Measurements from ENCODE around the gene ARHGAP5. TPM values are rescaled to one million over a fixed set of nuclear protein-coding genes. Genes with fewer than 3 reads are reported as not detected.

Gene ARHGAP5
- total RNA-seq, 1 experiment from 2014 or later: 66.9 TPM

GRCh38 chr14:32137313-32137712 is 60.2 kb downstream of the ARHGAP5 start (continued):
- TF ChIP-seq ZBTB21 (CRISPR knock-in tag; IDR thresholded peaks at IDR 0.05; ENCODE audit: borderline replicate concordance) (no peak), ZNF423 (CRISPR knock-in tag; IDR thresholded peaks at IDR 0.05) (no peak)
- TF ChIP-seq, protein P1, sequence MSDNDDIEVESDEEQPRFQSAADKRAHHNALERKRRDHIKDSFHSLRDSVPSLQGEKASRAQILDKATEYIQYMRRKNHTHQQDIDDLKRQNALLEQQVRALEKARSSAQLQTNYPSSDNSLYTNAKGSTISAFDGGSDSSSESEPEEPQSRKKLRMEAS (CRISPR knock-in tag; IDR thresholded peaks at IDR 0.05): no peak

DNA sequence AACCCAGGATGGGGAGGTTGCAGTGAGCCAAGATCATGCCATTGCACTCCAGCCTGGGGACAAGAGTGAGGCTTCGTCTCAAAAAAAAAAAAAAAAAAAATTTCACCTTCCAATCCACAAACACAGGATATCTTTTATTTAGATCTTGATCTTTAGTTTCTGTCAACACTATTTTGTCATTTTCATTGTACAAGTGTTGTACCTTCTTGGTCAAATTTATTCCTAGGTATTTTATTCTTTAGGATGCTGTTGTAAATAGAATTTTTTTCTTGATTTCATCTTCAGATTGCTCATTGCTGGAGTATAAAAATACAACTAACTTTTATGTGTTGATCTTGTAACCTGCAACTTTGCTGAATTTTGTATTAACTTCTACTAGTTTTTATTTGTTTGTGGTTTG is 60.8 kb downstream of the ARHGAP5 start:
- peaks cover 41% of the 10 kb centered on the region for H3K36me3 Mint-ChIP-seq

GRCh38 chr14:32142341-32142740 is 65.2 kb downstream of the ARHGAP5 start:
- ChIA-PET POLR2A (no interaction called here), CTCF (no interaction called here)
- no peaks in the 10 kb centered on the region for H3K27me3 Mint-ChIP-seq (ENCODE audit: low read depth)
- H3K9me3 Mint-ChIP-seq: peaks cover 5% of the 10 kb centered on the region
- H3K4me1 Mint-ChIP-seq: peaks cover 12% of the 10 kb centered on the region
- TF ChIP-seq, protein P2, sequence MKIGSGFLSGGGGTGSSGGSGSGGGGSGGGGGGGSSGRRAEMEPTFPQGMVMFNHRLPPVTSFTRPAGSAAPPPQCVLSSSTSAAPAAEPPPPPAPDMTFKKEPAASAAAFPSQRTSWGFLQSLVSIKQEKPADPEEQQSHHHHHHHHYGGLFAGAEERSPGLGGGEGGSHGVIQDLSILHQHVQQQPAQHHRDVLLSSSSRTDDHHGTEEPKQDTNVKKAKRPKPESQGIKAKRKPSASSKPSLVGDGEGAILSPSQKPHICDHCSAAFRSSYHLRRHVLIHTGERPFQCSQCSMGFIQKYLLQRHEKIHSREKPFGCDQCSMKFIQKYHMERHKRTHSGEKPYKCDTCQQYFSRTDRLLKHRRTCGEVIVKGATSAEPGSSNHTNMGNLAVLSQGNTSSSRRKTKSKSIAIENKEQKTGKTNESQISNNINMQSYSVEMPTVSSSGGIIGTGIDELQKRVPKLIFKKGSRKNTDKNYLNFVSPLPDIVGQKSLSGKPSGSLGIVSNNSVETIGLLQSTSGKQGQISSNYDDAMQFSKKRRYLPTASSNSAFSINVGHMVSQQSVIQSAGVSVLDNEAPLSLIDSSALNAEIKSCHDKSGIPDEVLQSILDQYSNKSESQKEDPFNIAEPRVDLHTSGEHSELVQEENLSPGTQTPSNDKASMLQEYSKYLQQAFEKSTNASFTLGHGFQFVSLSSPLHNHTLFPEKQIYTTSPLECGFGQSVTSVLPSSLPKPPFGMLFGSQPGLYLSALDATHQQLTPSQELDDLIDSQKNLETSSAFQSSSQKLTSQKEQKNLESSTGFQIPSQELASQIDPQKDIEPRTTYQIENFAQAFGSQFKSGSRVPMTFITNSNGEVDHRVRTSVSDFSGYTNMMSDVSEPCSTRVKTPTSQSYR (CRISPR knock-in tag; IDR thresholded peaks at IDR 0.05): no peak
- TF ChIP-seq PRDM15 (CRISPR knock-in tag; IDR thresholded peaks at IDR 0.05) (no peak), IRF2 (CRISPR knock-in tag; IDR thresholded peaks at IDR 0.05; ENCODE audit: borderline replicate concordance, low read depth) (no peak), EMX1 (CRISPR knock-in tag; IDR thresholded peaks at IDR 0.05) (no peak), JAZF1 (CRISPR knock-in tag; IDR thresholded peaks at IDR 0.05) (no peak), FOXP1 (CRISPR knock-in tag; IDR thresholded peaks at IDR 0.05; ENCODE audit: borderline replicate concordance) (no peak), ZNF121 (CRISPR knock-in tag; IDR thresholded peaks at IDR 0.05) (no peak), CTCF (IDR thresholded peaks at IDR 0.05) (no peak), MXD4 (CRISPR knock-in tag; IDR thresholded peaks at IDR 0.05; ENCODE audit: borderline replicate concordance) (no peak), ESRRA (CRISPR knock-in tag; IDR thresholded peaks at IDR 0.05; ENCODE audit: borderline replicate concordance) (no peak), TCF7 (CRISPR knock-in tag; IDR thresholded peaks at IDR 0.05; ENCODE audit: low read depth) (no peak), ZNF416 (CRISPR knock-in tag; IDR thresholded peaks at IDR 0.05) (no peak)
- TF ChIP-seq, protein P3, sequence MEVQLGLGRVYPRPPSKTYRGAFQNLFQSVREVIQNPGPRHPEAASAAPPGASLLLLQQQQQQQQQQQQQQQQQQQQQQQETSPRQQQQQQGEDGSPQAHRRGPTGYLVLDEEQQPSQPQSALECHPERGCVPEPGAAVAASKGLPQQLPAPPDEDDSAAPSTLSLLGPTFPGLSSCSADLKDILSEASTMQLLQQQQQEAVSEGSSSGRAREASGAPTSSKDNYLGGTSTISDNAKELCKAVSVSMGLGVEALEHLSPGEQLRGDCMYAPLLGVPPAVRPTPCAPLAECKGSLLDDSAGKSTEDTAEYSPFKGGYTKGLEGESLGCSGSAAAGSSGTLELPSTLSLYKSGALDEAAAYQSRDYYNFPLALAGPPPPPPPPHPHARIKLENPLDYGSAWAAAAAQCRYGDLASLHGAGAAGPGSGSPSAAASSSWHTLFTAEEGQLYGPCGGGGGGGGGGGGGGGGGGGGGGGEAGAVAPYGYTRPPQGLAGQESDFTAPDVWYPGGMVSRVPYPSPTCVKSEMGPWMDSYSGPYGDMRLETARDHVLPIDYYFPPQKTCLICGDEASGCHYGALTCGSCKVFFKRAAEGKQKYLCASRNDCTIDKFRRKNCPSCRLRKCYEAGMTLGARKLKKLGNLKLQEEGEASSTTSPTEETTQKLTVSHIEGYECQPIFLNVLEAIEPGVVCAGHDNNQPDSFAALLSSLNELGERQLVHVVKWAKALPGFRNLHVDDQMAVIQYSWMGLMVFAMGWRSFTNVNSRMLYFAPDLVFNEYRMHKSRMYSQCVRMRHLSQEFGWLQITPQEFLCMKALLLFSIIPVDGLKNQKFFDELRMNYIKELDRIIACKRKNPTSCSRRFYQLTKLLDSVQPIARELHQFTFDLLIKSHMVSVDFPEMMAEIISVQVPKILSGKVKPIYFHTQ (CRISPR knock-in tag; IDR thresholded peaks at IDR 0.05): no peak
- TF ChIP-seq, protein P4, sequence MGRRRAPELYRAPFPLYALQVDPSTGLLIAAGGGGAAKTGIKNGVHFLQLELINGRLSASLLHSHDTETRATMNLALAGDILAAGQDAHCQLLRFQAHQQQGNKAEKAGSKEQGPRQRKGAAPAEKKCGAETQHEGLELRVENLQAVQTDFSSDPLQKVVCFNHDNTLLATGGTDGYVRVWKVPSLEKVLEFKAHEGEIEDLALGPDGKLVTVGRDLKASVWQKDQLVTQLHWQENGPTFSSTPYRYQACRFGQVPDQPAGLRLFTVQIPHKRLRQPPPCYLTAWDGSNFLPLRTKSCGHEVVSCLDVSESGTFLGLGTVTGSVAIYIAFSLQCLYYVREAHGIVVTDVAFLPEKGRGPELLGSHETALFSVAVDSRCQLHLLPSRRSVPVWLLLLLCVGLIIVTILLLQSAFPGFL (CRISPR knock-in tag; IDR thresholded peaks at IDR 0.05; ENCODE audit: borderline replicate concordance): no peak
- DNase-seq (ENCODE audit: low spot score): no peak
- no peak overlapping the region for H3K4me3 Mint-ChIP-seq
- H3K36me3 Mint-ChIP-seq: peaks cover 24% of the 10 kb centered on the region
- peak overlapping the region; percentile 77 for H3K27ac Mint-ChIP-seq
- ATAC-seq: no peak

More for the DNA sequence above, 60.8 kb downstream of the ARHGAP5 start:
- TF ChIP-seq, protein P5, sequence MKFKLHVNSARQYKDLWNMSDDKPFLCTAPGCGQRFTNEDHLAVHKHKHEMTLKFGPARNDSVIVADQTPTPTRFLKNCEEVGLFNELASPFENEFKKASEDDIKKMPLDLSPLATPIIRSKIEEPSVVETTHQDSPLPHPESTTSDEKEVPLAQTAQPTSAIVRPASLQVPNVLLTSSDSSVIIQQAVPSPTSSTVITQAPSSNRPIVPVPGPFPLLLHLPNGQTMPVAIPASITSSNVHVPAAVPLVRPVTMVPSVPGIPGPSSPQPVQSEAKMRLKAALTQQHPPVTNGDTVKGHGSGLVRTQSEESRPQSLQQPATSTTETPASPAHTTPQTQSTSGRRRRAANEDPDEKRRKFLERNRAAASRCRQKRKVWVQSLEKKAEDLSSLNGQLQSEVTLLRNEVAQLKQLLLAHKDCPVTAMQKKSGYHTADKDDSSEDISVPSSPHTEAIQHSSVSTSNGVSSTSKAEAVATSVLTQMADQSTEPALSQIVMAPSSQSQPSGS (CRISPR knock-in tag; IDR thresholded peaks at IDR 0.05; ENCODE audit: borderline replicate concordance, low read depth): no peak
- TF ChIP-seq FOXP1 (CRISPR knock-in tag; IDR thresholded peaks at IDR 0.05; ENCODE audit: borderline replicate concordance) (no peak), TP53 (CRISPR knock-in tag; IDR thresholded peaks at IDR 0.05) (no peak), ETV6 (CRISPR knock-in tag; IDR thresholded peaks at IDR 0.05) (no peak)
- Mint-ChIP-seq H3K9me3 (peaks cover 14% of the 10 kb centered on the region), H3K27ac (no peak overlapping the region), H3K4me1 (peaks cover 25% of the 10 kb centered on the region), H3K4me3 (no peak overlapping the region), H3K27me3 (ENCODE audit: low read depth) (no peaks in the 10 kb centered on the region)
- no peak for DNase-seq (ENCODE audit: low spot score)
- ATAC-seq: no peak
- ChIA-PET POLR2A (no interaction called here), CTCF (no interaction called here)
